Fibroblast of mammary gland (primary cell): ENCODE results near the gene PUM2.

Experiments
- DNase-seq: peaks from one replicate; pipeline ENCODE4 v3.0.0-alpha.2; 2010; ENCODE audit warnings: low read depth
- H3K4me3 ChIP-seq: 2 replicates; pipeline ENCODE4 v1.5.1; 2011; ENCODE audit warnings: low read depth, mild to moderate bottlenecking, low read length, moderate library complexity; ENCODE audit not compliant: control insufficient read depth
- CTCF ChIP-seq: conservative IDR thresholded peaks from 2 replicates; pipeline ENCODE4 v1.5.1; 2011; ENCODE audit warnings: low read depth, low read length, inconsistent platforms; ENCODE audit not compliant: control insufficient read depth, insufficient read depth

Gene PUM2

DNA sequence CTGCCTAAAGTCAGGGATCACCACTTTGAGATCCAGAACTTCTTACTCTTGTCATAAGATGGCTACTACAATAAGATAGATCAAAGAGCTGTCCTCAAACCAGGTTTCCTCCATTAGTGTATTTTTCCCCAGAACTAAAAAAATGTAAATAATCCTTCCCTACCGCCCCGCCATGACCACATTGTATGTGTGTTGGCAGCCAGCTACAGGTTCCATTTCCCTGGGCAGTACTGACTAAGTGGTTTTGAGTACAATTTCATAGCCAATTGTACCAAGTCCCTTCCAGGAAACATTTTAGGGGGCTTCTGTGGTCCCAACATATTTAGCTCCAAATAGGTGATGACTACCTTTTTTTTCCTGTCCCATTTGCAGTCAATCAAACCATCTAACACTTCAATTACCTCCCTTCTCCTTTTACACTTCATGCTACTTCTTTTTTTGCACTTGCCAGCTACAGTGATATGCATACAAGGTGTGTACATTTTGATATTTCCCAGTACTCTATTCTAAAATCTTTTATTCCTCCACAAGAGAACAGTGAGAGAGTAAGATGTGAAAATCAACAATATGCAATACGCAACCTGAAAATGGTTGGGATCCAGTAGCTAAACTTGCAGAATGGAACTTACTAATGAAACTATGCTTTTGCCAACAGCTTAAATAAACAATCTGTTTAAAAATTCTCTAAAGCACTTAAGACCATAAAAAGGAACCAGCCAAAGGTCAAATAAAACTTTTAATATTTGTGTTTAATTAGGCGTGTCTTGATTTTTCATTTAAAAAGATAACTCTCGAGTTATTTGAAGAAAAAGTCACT lies 3.9 kb downstream of the PUM2 start:
- DNase-seq, result no peak
- TF ChIP-seq CTCF, result no peak
- H3K4me3 ChIP-seq, result no peak overlapping the region

DNA sequence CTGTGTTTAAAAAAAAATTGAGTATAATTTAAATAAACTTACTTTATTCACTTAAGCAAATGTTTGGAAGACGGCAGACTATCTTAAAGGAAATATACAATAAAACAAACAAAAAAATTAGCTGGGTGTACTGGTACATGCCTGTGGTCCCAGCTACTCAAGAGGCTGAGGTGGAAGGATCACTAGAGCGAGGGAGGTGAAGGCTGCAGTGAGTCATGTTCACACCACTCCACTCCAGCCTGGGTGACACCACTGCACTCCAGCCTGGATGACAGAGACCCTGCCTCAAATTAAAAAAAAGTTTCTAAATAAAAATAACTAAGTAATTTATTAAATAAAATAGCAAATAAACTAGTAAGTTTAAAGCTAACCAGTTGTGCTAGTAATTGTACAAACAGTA lies 7.5 kb downstream of the PUM2 start:
- H3K4me3 ChIP-seq, result no peak overlapping the region
- peak; percentile 34 for DNase-seq
- TF ChIP-seq CTCF, result no peak

- DNase-seq, result no peak
- H3K4me3 ChIP-seq, result no peak overlapping the region
- no peak for TF ChIP-seq CTCF
These were observed 11.6 kb downstream of the PUM2 start for GRCh38 chr2:20339012-20339411.

GRCh38 chr2:20334605-20335203 lies 15.9 kb downstream of the PUM2 start:
- no peak for TF ChIP-seq CTCF
- peak; percentile 34 for DNase-seq
- H3K4me3 ChIP-seq, result no peak overlapping the region

GRCh38 chr2:20333738-20334137 lies 16.9 kb downstream of the PUM2 start:
- H3K4me3 ChIP-seq, result no peak overlapping the region
- DNase-seq, result no peak
- no peak for TF ChIP-seq CTCF

GRCh38 chr2:20330192-20330591 lies 20.5 kb downstream of the PUM2 start:
- DNase-seq, result no peak
- TF ChIP-seq CTCF, result no peak
- no peak overlapping the region for H3K4me3 ChIP-seq
